ENCODE data around the gene TDRD10.

Gene TDRD10

GRCh38 chr1:154553056-154554030 is 51.3 kb downstream of the TDRD10 start:
- TF ChIP-seq ZNF384 (IDR thresholded peaks at IDR 0.05) (no peak), FOXA1 (IDR thresholded peaks at IDR 0.05) (no peak), ARNT (IDR thresholded peaks at IDR 0.05) (no peak), BHLHE40 (IDR thresholded peaks at IDR 0.05; ENCODE audit: borderline replicate concordance) (no peak), L3MBTL2 (conservative IDR thresholded peaks at IDR 0.05) (no peak), SP1 (IDR thresholded peaks at IDR 0.05) (no peak), FOXM1 (IDR thresholded peaks at IDR 0.05; ENCODE audit: borderline replicate concordance) (no peak)

GRCh38 chr1:154556422-154556821 is 54.4 kb downstream of the TDRD10 start:
- no peak for TF ChIP-seq FOXM1 (IDR thresholded peaks at IDR 0.05; ENCODE audit: borderline replicate concordance)
- no peak for TF ChIP-seq NFRKB (IDR thresholded peaks at IDR 0.05)
- TF ChIP-seq L3MBTL2 (conservative IDR thresholded peaks at IDR 0.05): no peak
- TF ChIP-seq ZNF384 (IDR thresholded peaks at IDR 0.05): no peak
- no peak for TF ChIP-seq ELF4 (IDR thresholded peaks at IDR 0.05)
- no peak for TF ChIP-seq PKNOX1 (IDR thresholded peaks at IDR 0.05)
- no peak for TF ChIP-seq SP1 (IDR thresholded peaks at IDR 0.05)
- no peak for TF ChIP-seq HDGF (IDR thresholded peaks at IDR 0.05; ENCODE audit: borderline replicate concordance)
- no peak for TF ChIP-seq FOXK2 (IDR thresholded peaks at IDR 0.05)
- no peak for TF ChIP-seq LEF1 (IDR thresholded peaks at IDR 0.05; ENCODE audit: borderline replicate concordance)
- no peak for TF ChIP-seq BHLHE40 (IDR thresholded peaks at IDR 0.05; ENCODE audit: borderline replicate concordance)
- no peak for TF ChIP-seq FOXA1 (IDR thresholded peaks at IDR 0.05)
- TF ChIP-seq TARDBP (IDR thresholded peaks at IDR 0.05): no peak
- TF ChIP-seq CTBP1 (IDR thresholded peaks at IDR 0.05; ENCODE audit: borderline replicate concordance): no peak
- TF ChIP-seq SUZ12 (IDR thresholded peaks at IDR 0.05): no peak
- TF ChIP-seq ARNT (IDR thresholded peaks at IDR 0.05): no peak
- POLR2A ChIA-PET: no interaction called here
- CTCF ChIA-PET: interaction anchor here (0.7 to 1.8 kb wide), 2 partner anchors 9 to 177 kb away, joined by 3 to 7 read pairs; no protein-coding TSS in a partner anchor
- no peak for DNase-seq (ENCODE audit: extremely low spot score)

More at GRCh38 chr1:154553056-154554030, 51.3 kb downstream of the TDRD10 start:
- POLR2A ChIA-PET: interaction anchor here (1.4 kb wide), 1 partner anchor 63 kb away, joined by 3 read pairs; no protein-coding TSS in a partner anchor
- DNase-seq (ENCODE audit: extremely low spot score): no peak
- CTCF ChIA-PET: no interaction called here

GRCh38 chr1:154557248-154557938 is 55.4 kb downstream of the TDRD10 start:
- CTCF ChIA-PET: interaction anchor here (0.6 to 1.8 kb wide), 2 partner anchors 10 to 133 kb away, joined by 3 to 7 read pairs; no protein-coding TSS in a partner anchor
- TF ChIP-seq ELF4 (IDR thresholded peaks at IDR 0.05): no peak
- TF ChIP-seq ZNF384 (IDR thresholded peaks at IDR 0.05): no peak
- TF ChIP-seq LEF1 (IDR thresholded peaks at IDR 0.05; ENCODE audit: borderline replicate concordance): no peak
- no peak for TF ChIP-seq FOXA1 (IDR thresholded peaks at IDR 0.05)
- TF ChIP-seq HDGF (IDR thresholded peaks at IDR 0.05; ENCODE audit: borderline replicate concordance): no peak
- no peak for TF ChIP-seq ARNT (IDR thresholded peaks at IDR 0.05)
- no peak for TF ChIP-seq L3MBTL2 (conservative IDR thresholded peaks at IDR 0.05)
- DNase-seq (ENCODE audit: extremely low spot score): no peak
- POLR2A ChIA-PET: interaction anchor here (0.7 kb wide), 1 partner anchor 15 kb away, joined by 3 read pairs; no protein-coding TSS in a partner anchor

GRCh38 chr1:154557939-154558719 is 56.1 kb downstream of the TDRD10 start, which contains the start of gene UBE2Q1:
Gene UBE2Q1, minus strand, starts transcription at chr1:154558662. Its CDS starts 109 bp downstream, at chr1:154558553.
- POLR2A ChIA-PET: interaction anchor here (0.7 kb wide), 1 partner anchor 16 kb away, joined by 3 read pairs; no protein-coding TSS in a partner anchor
- CTCF ChIA-PET: interaction anchor here (1.8 kb wide), 1 partner anchor 11 kb away, joined by 7 read pairs; no protein-coding TSS in a partner anchor
- peak; percentile 48 for DNase-seq (ENCODE audit: extremely low spot score)
- TF ChIP-seq L3MBTL2 (conservative IDR thresholded peaks at IDR 0.05): no peak

- DNase-seq (ENCODE audit: extremely low spot score): peak; percentile 97
- POLR2A ChIA-PET: interaction anchor here (1.0 to 1.9 kb wide), 2 partner anchors 14 to 320 kb away, joined by 3 to 6 read pairs; no protein-coding TSS in a partner anchor
- CTCF ChIA-PET: interaction anchor here (0.9 to 1.6 kb wide), 10 partner anchors 9 to 386 kb away, joined by 3 to 12 read pairs (median 4); partner anchors contain the start of gene CHRNB2
- TF ChIP-seq FOXA1 (IDR thresholded peaks at IDR 0.05) (no peak), FOXK2 (IDR thresholded peaks at IDR 0.05) (no peak), L3MBTL2 (conservative IDR thresholded peaks at IDR 0.05) (peak; percentile 100), ZNF384 (IDR thresholded peaks at IDR 0.05) (no peak), BHLHE40 (IDR thresholded peaks at IDR 0.05; ENCODE audit: borderline replicate concordance) (no peak), HDGF (IDR thresholded peaks at IDR 0.05; ENCODE audit: borderline replicate concordance) (no peak; the same call in 1 of the 2 replicates), PKNOX1 (IDR thresholded peaks at IDR 0.05) (no peak), NFRKB (IDR thresholded peaks at IDR 0.05) (no peak), ARNT (IDR thresholded peaks at IDR 0.05) (peak; percentile 71; the same call in 1 of the 2 replicates), ELF4 (IDR thresholded peaks at IDR 0.05) (no peak), CTBP1 (IDR thresholded peaks at IDR 0.05; ENCODE audit: borderline replicate concordance) (peak; percentile 56; the same call in 1 of the 2 replicates), SP1 (IDR thresholded peaks at IDR 0.05) (no peak), LEF1 (IDR thresholded peaks at IDR 0.05; ENCODE audit: borderline replicate concordance) (no peak), FOXM1 (IDR thresholded peaks at IDR 0.05; ENCODE audit: borderline replicate concordance) (peak; percentile 96), SUZ12 (IDR thresholded peaks at IDR 0.05) (no peak), TARDBP (IDR thresholded peaks at IDR 0.05) (peak; percentile 86)
Observed at GRCh38 chr1:154558720-154559465, 56.9 kb downstream of the TDRD10 start.

All from HEK293T (cell line).